K562 (cell line): ENCODE measurements around the gene C1QTNF3. TPM values are rescaled to one million over a fixed set of nuclear protein-coding genes. Genes with fewer than 3 reads are reported as not detected.

Experiments
- ATAC-seq: fragments of 200-7000 bp; cut with Tn5 transposase; 3 replicates; pipeline ENCODE4 v1.9.1; 2020; ENCODE audit warnings: moderate library complexity
- BruUV-seq: library from RNA; stranded (reverse); fragments of 400-500 nt; replicated peaks from 2 replicates; lab custom pipeline; 2021; lab: Mats Ljungman, UMichigan
- CTCF ChIA-PET: fragments of 300-600 bp; formaldehyde crosslinking; extraction: SDS; loops from one replicate; lab custom pipeline; 2021; ENCODE audit warnings: low intra/inter-chr PET ratio; lab: Yijun Ruan, JAX
- POLR2A ChIA-PET: fragments of 300-600, 350-650 bp; sonication (Branson Sonifier 250); formaldehyde crosslinking; extraction: SDS; loops from one replicate; lab custom pipeline; 2021; ENCODE audit warnings: antibody characterized with exemption, inconsistent platforms; lab: Yijun Ruan, JAX
- DNase-seq, 4 experiments: peaks; one replicate each; pipeline versions ENCODE4 v3.0.0 to v3.0.0-alpha.2; 2011 to 2018; ENCODE audit warnings: low spot score in 3 of 4, mixed read lengths in 3 of 4; ENCODE audit errors: extremely low read depth in 1 of 4
- FAIRE-seq: peaks from 2 replicates; lab custom pipeline; 2011; peaks lifted over from hg19 to GRCh38; lab: Jason Lieb, UNC
- H2AFZ ChIP-seq: 2 replicates; pipeline ENCODE4 v1.6.0; 2011; ENCODE audit warnings: low read depth, low read length, control low read depth, inconsistent platforms
- H3K27ac ChIP-seq: fragments of 200-600 bp; 3 replicates; pipeline ENCODE4 v1.8.0; 2011; ENCODE audit warnings: low read depth, mild to moderate bottlenecking, control low read depth, inconsistent platforms, low read length, moderate library complexity, mixed read lengths; ENCODE audit errors: extremely low read depth
- H3K27me3 ChIP-seq, 2 experiments: fragments of 300-600 bp in 1 of 2; 2 replicates in 1 of 2; 3 replicates in 1 of 2; pipeline versions ENCODE4 v1.6.0 to v1.8.0; 2011; ENCODE audit warnings: inconsistent platforms in 2 of 2, low read length in 2 of 2, mild to moderate bottlenecking in 1 of 2, mixed read lengths in 1 of 2, moderate library complexity in 1 of 2; ENCODE audit not compliant: control insufficient read depth in 2 of 2, insufficient read depth in 2 of 2
- H3K36me3 ChIP-seq: fragments of 300-600 bp; 3 replicates; pipeline ENCODE4 v1.8.0; 2011; ENCODE audit warnings: mild to moderate bottlenecking, low read length, inconsistent platforms; ENCODE audit not compliant: control insufficient read depth, insufficient read depth
- H3K4me1 ChIP-seq, 2 experiments: fragments of 200-600 bp in 1 of 2; replicated peaks in 1 of 2; 2 replicates in 1 of 2; 3 replicates in 1 of 2; pipeline versions ENCODE4 v1.5.1 to v1.8.0; 2011; ENCODE audit warnings: inconsistent platforms in 2 of 2, low read length in 2 of 2, mild to moderate bottlenecking in 1 of 2, mixed read lengths in 1 of 2, moderate library complexity in 1 of 2; ENCODE audit not compliant: control insufficient read depth in 2 of 2, insufficient read depth in 2 of 2
- H3K4me2 ChIP-seq: 2 replicates; pipeline ENCODE4 v1.6.1; 2011; ENCODE audit warnings: low read length, control low read depth, inconsistent platforms, mixed read lengths; ENCODE audit not compliant: insufficient read depth
- H3K4me3 ChIP-seq: fragments of 200-600 bp; sonication (generic), shearing (Covaris generic); 2 replicates; pipeline ENCODE4 v1.5.1; 2016; ENCODE audit warnings: control low read depth, inconsistent platforms
- H3K79me2 ChIP-seq: fragments of 200-600 bp; 3 replicates; pipeline ENCODE4 v1.8.0; 2011; ENCODE audit warnings: low read length, inconsistent platforms; ENCODE audit not compliant: control insufficient read depth, insufficient read depth
- H3K9ac ChIP-seq, 2 experiments: 2 replicates each; pipeline versions ENCODE4 v1.6.0 to v1.6.1; 2011; ENCODE audit warnings: low read depth in 2 of 2, low read length in 2 of 2, control low read depth in 1 of 2, inconsistent platforms in 1 of 2, mild to moderate bottlenecking in 1 of 2, mixed read lengths in 1 of 2; ENCODE audit not compliant: insufficient read depth in 1 of 2
- H3K9me1 ChIP-seq: one replicate; pipeline ENCODE4 v1.6.0; 2011; ENCODE audit warnings: inconsistent platforms, mild to moderate bottlenecking, low read length, moderate library complexity; ENCODE audit not compliant: control insufficient read depth, insufficient read depth
- H3K9me3 ChIP-seq: replicated peaks from 2 replicates; pipeline ENCODE4 v1.5.1; 2011; ENCODE audit warnings: low read depth, low read length, inconsistent platforms; ENCODE audit not compliant: control insufficient read depth, insufficient read depth
- H4K20me1 ChIP-seq: replicated peaks from 2 replicates; pipeline ENCODE4 v1.6.1; 2011; ENCODE audit warnings: low read length, inconsistent platforms, mixed read lengths; ENCODE audit not compliant: control insufficient read depth, insufficient read depth
- BRCA1 ChIP-seq, 2 experiments: fragments of 450-650 bp in 1 of 2; sonication (generic) in 1 of 2; formaldehyde crosslinking in 1 of 2; IDR thresholded peaks; 2 replicates each; pipeline versions ENCODE4 v1.5.0 to v1.6.1; 2017 to 2020; ENCODE audit warnings: mild to moderate bottlenecking in 1 of 2, missing genetic modification reagents in 1 of 2
- BRD9 ChIP-seq: fragments of 450-650 bp; IDR thresholded peaks from 2 replicates; pipeline ENCODE4 v1.6.1; 2018; ENCODE audit warnings: low read depth; ENCODE audit not compliant: partially characterized antibody
- HSF4 ChIP-seq: fragments of 250-450 bp; sonication (Bioruptor Pico); IDR thresholded peaks from 2 replicates; pipeline ENCODE4 v2.1.2; 2022; ENCODE audit warnings: mild to moderate bottlenecking, moderate library complexity, borderline replicate concordance
- MCM2 ChIP-seq: fragments of 450-650 bp; IDR thresholded peaks from 2 replicates; pipeline ENCODE4 v1.6.1; 2017; ENCODE audit warnings: low read depth, mild to moderate bottlenecking
- NR2C2 ChIP-seq, 2 experiments: fragments of 200-800 bp in 1 of 2; sonication (Bioruptor generic) in 1 of 2; sonication (generic) in 1 of 2; formaldehyde crosslinking in 1 of 2; IDR thresholded peaks; 2 replicates each; pipeline versions ENCODE4 v1.6.1 to v1.8.0; 2016 to 2022; ENCODE audit warnings: mild to moderate bottlenecking in 1 of 2, missing compliant biosample characterization in 1 of 2, missing genetic modification characterization in 1 of 2, missing genetic modification reagents in 1 of 2
- SAFB ChIP-seq: fragments of 200-400 bp; formaldehyde crosslinking; IDR thresholded peaks from 2 replicates; pipeline ENCODE4 v1.6.1; 2017; ENCODE audit warnings: low read depth, low read length, borderline replicate concordance
- XRCC3 ChIP-seq: fragments of 450-650 bp; IDR thresholded peaks from 2 replicates; pipeline ENCODE4 v1.6.1; 2017; ENCODE audit warnings: mild to moderate bottlenecking, moderate library complexity
- ZKSCAN1 ChIP-seq: fragments of 150-350 bp; IDR thresholded peaks from 2 replicates; pipeline ENCODE4 v1.6.1; 2016; ENCODE audit warnings: low read depth, low read length
- WGBS: fragments of 100-300 bp; shearing (Covaris generic); methylation state at CpG from one replicate; pipeline ENCODE4 v1.1.6; 2016; ENCODE audit warnings: low coverage, mixed read lengths; ENCODE audit not compliant: insufficient coverage; ENCODE audit errors: missing lambda C conversion rate; 5-methylcytosine and 5-hydroxymethylcytosine counted together
- in situ Hi-C: fragments of 300-500 bp; cut with MboI; formaldehyde crosslinking; loops from 4 replicates; pipeline ENCODE4 v1.15.0; 2018; ENCODE audit warnings: inconsistent platforms, mixed read lengths
- intact Hi-C: fragments of 100-400 bp; cut with micrococcal nuclease; formaldehyde crosslinking; loops from 2 replicates; pipeline ENCODE4 v1.14.2; 2022
- polyA plus RNA-seq, 8 experiments: library from polyadenylated mRNA; depleted of rRNA in 4 of 8; stranded (reverse) in 5 of 8; unstranded in 3 of 8; fragments of >200 nt; fragmentation: Nextera tagmentation in 2 of 8; fragmentation: Illumina TruSeq in 1 of 8; extraction: Ambion mirVana in 2 of 8; extraction: Trizol in 1 of 8; gene quantifications; 2 replicates each; pipeline versions ENCODE4 v1.2.1 to v1.2.3, GENCODE V29; 2011 to 2014; ENCODE audit warnings: inconsistent platforms in 1 of 8, missing spikeins in 1 of 8
- total RNA-seq, 7 experiments: library from RNA; depleted of rRNA in 6 of 7; stranded (reverse); fragments of >200 nt in 6 of 7; fragmentation: Illumina TruSeq in 2 of 7; extraction: Trizol in 2 of 7; gene quantifications; 2 replicates each; pipeline versions ENCODE4 v1.2.1 to v1.2.3, GENCODE V29; 2011 to 2021; ENCODE audit warnings: low replicate concordance in 1 of 7
- TF ChIP-seq, protein P1 (sequence below): sonication (generic); formaldehyde crosslinking; IDR thresholded peaks from 2 replicates; pipeline ENCODE4 v1.8.1; 2022; ENCODE audit warnings: missing genetic modification reagents
- TF ChIP-seq, protein P2 (sequence below): fragments of 450-650 bp; IDR thresholded peaks from 2 replicates; pipeline ENCODE4 v1.6.1; 2017; ENCODE audit warnings: antibody characterized with exemption

Gene C1QTNF3
- total and polyA plus RNA-seq, 9 of the 15 experiments (the other 6 are each of a cell fraction or from before 2014, with no cell fraction given): 0.51 to 3.3 (median 2.0) TPM

DNA sequence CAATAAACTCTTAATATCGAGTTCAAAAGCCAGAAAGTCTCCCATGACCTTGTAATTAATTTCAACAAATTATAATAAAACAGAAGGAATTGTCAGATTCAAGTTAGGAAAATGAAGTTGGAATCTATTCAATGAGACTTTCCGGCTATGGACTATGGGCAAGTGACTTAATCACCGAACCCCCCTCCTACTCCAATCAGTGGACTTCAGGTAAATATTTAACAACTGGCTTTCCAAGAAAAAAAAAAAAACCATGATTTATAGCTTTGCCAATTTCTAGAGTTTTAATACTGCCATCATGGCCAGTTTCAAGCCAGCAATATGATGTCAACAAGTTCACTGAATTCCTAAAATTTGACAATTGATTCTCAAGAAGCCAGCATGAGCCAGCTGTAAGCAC is 63.0 kb downstream of the C1QTNF3 start:
- Histone ChIP-seq H3K79me2 (no peaks in the 10 kb centered on the region), H3K9me3 (peaks cover 2% of the 10 kb centered on the region; the same call in 1 of the 2 replicates), H3K4me1 (peaks cover 6 to 12% of the 10 kb centered on the region in 2 experiments; a peak in 4 of 5 replicates), H4K20me1 (no peaks in the 10 kb centered on the region), H2AFZ (no peak overlapping the region), H3K9ac (no peak overlapping the region), H3K4me2 (no peak overlapping the region), H3K4me3 (no peak overlapping the region), H3K36me3 (no peaks in the 10 kb centered on the region), H3K9me1 (no peaks in the 10 kb centered on the region), H3K27me3 (peaks cover 11 to 19% of the 10 kb centered on the region in 2 experiments), H3K27ac (no peak overlapping the region)
- in situ Hi-C loops: no loop called here
- DNase-seq (no peak), ATAC-seq (no peak), FAIRE-seq (no peak)
- WGBS: 0% methylated on average over 3 of the region's 3 CpGs
- BruUV-seq: no TSS peak
- no peak for TF ChIP-seq SAFB
- TF ChIP-seq, protein P1, sequence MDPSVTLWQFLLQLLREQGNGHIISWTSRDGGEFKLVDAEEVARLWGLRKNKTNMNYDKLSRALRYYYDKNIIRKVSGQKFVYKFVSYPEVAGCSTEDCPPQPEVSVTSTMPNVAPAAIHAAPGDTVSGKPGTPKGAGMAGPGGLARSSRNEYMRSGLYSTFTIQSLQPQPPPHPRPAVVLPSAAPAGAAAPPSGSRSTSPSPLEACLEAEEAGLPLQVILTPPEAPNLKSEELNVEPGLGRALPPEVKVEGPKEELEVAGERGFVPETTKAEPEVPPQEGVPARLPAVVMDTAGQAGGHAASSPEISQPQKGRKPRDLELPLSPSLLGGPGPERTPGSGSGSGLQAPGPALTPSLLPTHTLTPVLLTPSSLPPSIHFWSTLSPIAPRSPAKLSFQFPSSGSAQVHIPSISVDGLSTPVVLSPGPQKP (CRISPR knock-in tag): no peak
- no peak for TF ChIP-seq BRD9
- no peak for TF ChIP-seq MCM2
- TF ChIP-seq NR2C2 (CRISPR knock-in tag; IDR thresholded peaks at IDR 0.05): no peak
- no peak for TF ChIP-seq NR2C2 (tag; IDR thresholded peaks at IDR 0.05)
- TF ChIP-seq, protein P2, sequence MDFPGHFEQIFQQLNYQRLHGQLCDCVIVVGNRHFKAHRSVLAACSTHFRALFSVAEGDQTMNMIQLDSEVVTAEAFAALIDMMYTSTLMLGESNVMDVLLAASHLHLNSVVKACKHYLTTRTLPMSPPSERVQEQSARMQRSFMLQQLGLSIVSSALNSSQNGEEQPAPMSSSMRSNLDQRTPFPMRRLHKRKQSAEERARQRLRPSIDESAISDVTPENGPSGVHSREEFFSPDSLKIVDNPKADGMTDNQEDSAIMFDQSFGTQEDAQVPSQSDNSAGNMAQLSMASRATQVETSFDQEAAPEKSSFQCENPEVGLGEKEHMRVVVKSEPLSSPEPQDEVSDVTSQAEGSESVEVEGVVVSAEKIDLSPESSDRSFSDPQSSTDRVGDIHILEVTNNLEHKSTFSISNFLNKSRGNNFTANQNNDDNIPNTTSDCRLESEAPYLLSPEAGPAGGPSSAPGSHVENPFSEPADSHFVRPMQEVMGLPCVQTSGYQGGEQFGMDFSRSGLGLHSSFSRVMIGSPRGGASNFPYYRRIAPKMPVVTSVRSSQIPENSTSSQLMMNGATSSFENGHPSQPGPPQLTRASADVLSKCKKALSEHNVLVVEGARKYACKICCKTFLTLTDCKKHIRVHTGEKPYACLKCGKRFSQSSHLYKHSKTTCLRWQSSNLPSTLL: no peak
- no peak for TF ChIP-seq ZKSCAN1
- no peak for TF ChIP-seq HSF4
- TF ChIP-seq XRCC3: no peak
- TF ChIP-seq BRCA1 (IDR thresholded peaks at IDR 0.05): no peak
- TF ChIP-seq BRCA1 (CRISPR knock-in tag; IDR thresholded peaks at IDR 0.05): no peak
- POLR2A ChIA-PET: interaction anchor here (1.9 kb wide), 1 partner anchor 13 kb away, joined by 6 read pairs; no protein-coding TSS in a partner anchor
- CTCF ChIA-PET: no interaction called here
- intact Hi-C loops: no loop called here
